ENCODE measurements around the gene KIF3B. TPM values are rescaled to one million over a fixed set of nuclear protein-coding genes. Genes with fewer than 3 reads are reported as not detected.

Gene KIF3B
- total RNA-seq, 1 donor from 2014 or later = 9.9 TPM

GRCh38 chr20:32359633-32360332 is 82.3 kb downstream of the KIF3B start:
- H3K27me3 ChIP-seq (ENCODE audit: low read depth) = no peaks in the 10 kb centered on the region
- H3K27ac ChIP-seq (replicated peaks) = peak overlapping the region; percentile 98
- peaks cover 3% of the 10 kb centered on the region for H3K9me3 ChIP-seq (replicated peaks)
- H3K4me1 ChIP-seq = peaks cover 72% of the 10 kb centered on the region
- TF ChIP-seq, protein P1, sequence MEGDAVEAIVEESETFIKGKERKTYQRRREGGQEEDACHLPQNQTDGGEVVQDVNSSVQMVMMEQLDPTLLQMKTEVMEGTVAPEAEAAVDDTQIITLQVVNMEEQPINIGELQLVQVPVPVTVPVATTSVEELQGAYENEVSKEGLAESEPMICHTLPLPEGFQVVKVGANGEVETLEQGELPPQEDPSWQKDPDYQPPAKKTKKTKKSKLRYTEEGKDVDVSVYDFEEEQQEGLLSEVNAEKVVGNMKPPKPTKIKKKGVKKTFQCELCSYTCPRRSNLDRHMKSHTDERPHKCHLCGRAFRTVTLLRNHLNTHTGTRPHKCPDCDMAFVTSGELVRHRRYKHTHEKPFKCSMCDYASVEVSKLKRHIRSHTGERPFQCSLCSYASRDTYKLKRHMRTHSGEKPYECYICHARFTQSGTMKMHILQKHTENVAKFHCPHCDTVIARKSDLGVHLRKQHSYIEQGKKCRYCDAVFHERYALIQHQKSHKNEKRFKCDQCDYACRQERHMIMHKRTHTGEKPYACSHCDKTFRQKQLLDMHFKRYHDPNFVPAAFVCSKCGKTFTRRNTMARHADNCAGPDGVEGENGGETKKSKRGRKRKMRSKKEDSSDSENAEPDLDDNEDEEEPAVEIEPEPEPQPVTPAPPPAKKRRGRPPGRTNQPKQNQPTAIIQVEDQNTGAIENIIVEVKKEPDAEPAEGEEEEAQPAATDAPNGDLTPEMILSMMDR (IDR thresholded peaks at IDR 0.05; ENCODE audit: borderline replicate concordance) = no peak
- intact Hi-C loops (cut with micrococcal nuclease) = loop anchor here (10.0 kb wide), 1 partner anchor 125 kb away; no protein-coding TSS in a partner anchor
- H3K4me3 ChIP-seq = peak overlapping the region; percentile 97
- no peaks in the 10 kb centered on the region for H3K36me3 ChIP-seq
- no peak for DNase-seq

DNA sequence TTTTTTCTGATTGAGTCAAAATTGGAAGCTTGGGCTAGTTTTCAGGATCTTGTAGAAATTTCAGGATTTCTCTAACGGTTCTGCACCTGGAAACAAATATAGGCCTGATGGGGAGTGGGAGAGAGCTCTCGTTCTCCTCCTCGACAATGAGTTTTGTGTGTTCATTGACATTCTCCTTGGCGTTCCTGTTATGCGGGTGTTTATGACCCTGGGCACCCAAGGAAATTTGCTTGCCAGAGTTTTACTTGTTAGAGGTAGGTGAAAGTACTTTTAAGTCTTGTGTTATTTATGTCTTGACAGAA is 82.8 kb downstream of the KIF3B start:
- H3K4me1 ChIP-seq = peaks cover 77% of the 10 kb centered on the region

GRCh38 chr20:32362901-32363364 is 85.5 kb downstream of the KIF3B start:
- H3K4me3 ChIP-seq = no peak overlapping the region
- peaks cover 3% of the 10 kb centered on the region for H3K36me3 ChIP-seq
- no peaks in the 10 kb centered on the region for H3K27me3 ChIP-seq (ENCODE audit: low read depth)
- H3K4me1 ChIP-seq = peaks cover 89% of the 10 kb centered on the region
- no peaks in the 10 kb centered on the region for H3K9me3 ChIP-seq (replicated peaks)
- DNase-seq = no peak
- TF ChIP-seq, protein P1 (IDR thresholded peaks at IDR 0.05; ENCODE audit: borderline replicate concordance) = no peak
- H3K27ac ChIP-seq (replicated peaks) = no peak overlapping the region
- intact Hi-C loops (cut with micrococcal nuclease) = loop anchor here (10.0 kb wide), 1 partner anchor 122 kb away; no protein-coding TSS in a partner anchor

More for the DNA sequence above, 82.8 kb downstream of the KIF3B start:
- Histone ChIP-seq H3K9me3 (replicated peaks) (peaks cover 3% of the 10 kb centered on the region), H3K36me3 (no peaks in the 10 kb centered on the region), H3K27me3 (ENCODE audit: low read depth) (no peaks in the 10 kb centered on the region), H3K4me3 (peak overlapping the region; percentile 97), H3K27ac (replicated peaks) (peak overlapping the region; percentile 98)
- TF ChIP-seq, protein P1 (IDR thresholded peaks at IDR 0.05; ENCODE audit: borderline replicate concordance) = no peak
- intact Hi-C loops (cut with micrococcal nuclease) = loop anchor here (10.0 kb wide), 1 partner anchor 125 kb away; no protein-coding TSS in a partner anchor
- DNase-seq = no peak

DNA sequence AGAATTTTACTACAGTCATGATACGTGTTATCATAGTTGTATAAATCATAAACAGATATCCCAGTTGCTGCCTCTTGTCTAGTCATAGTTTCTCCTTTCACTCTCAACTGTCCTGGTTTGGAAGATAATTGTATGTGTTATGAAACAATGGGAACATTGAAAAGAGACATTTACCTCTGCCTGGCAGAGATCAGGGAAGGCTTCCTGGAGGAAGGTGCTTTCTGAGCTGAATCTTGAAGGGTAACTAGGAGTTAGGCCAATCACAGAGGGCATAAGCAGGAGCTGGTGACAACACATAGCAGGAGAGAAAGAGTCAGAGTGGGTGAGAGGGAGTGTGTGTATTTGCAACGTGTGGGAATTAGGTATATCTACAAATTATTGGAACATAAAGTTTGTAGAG is 86.0 kb downstream of the KIF3B start:
- intact Hi-C loops (cut with micrococcal nuclease) = loop anchor here (10.0 kb wide), 1 partner anchor 121 kb away; no protein-coding TSS in a partner anchor
- DNase-seq = no peak
- H3K4me1 ChIP-seq = peaks cover 95% of the 10 kb centered on the region
- H3K4me3 ChIP-seq = no peak overlapping the region
- no peaks in the 10 kb centered on the region for H3K9me3 ChIP-seq (replicated peaks)
- H3K27ac ChIP-seq (replicated peaks) = no peak overlapping the region
- H3K36me3 ChIP-seq = peaks cover 3% of the 10 kb centered on the region
- TF ChIP-seq, protein P1 (IDR thresholded peaks at IDR 0.05; ENCODE audit: borderline replicate concordance) = no peak
- no peaks in the 10 kb centered on the region for H3K27me3 ChIP-seq (ENCODE audit: low read depth)

DNA sequence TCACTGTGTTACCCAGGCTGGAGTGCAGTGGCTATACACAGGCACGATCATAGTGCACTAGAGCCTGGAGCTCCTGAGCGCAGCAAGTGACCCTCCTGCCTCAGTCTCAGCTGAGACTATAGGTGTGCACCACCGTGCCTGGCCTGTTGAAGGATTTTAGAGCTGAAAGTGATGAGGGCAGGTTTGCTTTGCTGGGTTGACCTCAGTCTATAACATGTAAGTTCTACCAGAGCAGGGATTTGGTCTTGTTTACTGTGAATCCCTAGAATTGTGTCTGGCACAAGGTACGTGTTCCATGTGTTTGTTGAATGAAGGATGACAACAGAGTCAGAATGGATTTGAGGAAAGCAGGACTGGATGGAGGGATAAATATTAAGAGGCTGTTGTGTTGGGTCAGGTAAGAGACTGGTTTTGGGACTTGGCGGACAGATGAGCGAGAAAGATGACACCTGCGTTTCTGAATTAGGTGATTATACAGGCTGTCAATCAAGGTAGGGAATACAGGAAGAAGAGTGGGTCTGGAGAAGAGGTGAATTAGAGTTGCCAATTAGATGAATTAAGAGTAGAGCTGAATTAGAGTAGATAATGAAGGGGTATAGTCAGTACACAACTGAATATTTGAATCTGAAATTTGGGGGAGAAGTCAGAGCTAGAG is 87.2 kb downstream of the KIF3B start:
- Histone ChIP-seq H3K27me3 (ENCODE audit: low read depth) (no peaks in the 10 kb centered on the region), H3K27ac (replicated peaks) (no peak overlapping the region), H3K36me3 (peaks cover 12% of the 10 kb centered on the region), H3K4me3 (no peak overlapping the region), H3K4me1 (peaks cover 91% of the 10 kb centered on the region), H3K9me3 (replicated peaks) (no peaks in the 10 kb centered on the region)
- TF ChIP-seq, protein P1 (IDR thresholded peaks at IDR 0.05; ENCODE audit: borderline replicate concordance) = no peak
- no peak for DNase-seq
- intact Hi-C loops (cut with micrococcal nuclease) = loop anchor here (10.0 kb wide), 1 partner anchor 120 kb away; no protein-coding TSS in a partner anchor

Data from left ventricle myocardium inferior (tissue), 1 donor.